GM19468 (cell line): ENCODE data around the gene NXPH4.

ENCODE experiments used
- ATAC-seq: cut with Tn5 transposase; IDR thresholded peaks from one replicate; pipeline ENCODE4 v1.9.1; 2021; ENCODE audit warnings: mild to moderate bottlenecking, moderate library complexity, moderate number of reproducible peaks; ENCODE audit not compliant: unreplicated experiment; ENCODE audit errors: extremely low read depth

Gene NXPH4

GRCh38 chr12:57229634-57230380 is 13.2 kb downstream of the NXPH4 start, which contains the start of gene SHMT2:
Gene SHMT2 (plus strand): TSS chr12:57229711. CDS start chr12:57229779, 68 bp downstream.
- peak; percentile 39 for ATAC-seq

- ATAC-seq: no peak
These were observed 14.0 kb downstream of the NXPH4 start for GRCh38 chr12:57230381-57231155.

GRCh38 chr12:57231276-57232021 is 14.9 kb downstream of the NXPH4 start:
- ATAC-seq: no peak

- no peak for ATAC-seq
These were observed 15.7 kb downstream of the NXPH4 start for GRCh38 chr12:57232156-57232756.

GRCh38 chr12:57233357-57234232 is 17.0 kb downstream of the NXPH4 start:
- no peak for ATAC-seq

GRCh38 chr12:57234233-57234570 is 17.6 kb downstream of the NXPH4 start:
- ATAC-seq: no peak

GRCh38 chr12:57234571-57235016 is 18.0 kb downstream of the NXPH4 start:
- no peak for ATAC-seq

- ATAC-seq: no peak
These were observed 18.6 kb downstream of the NXPH4 start for GRCh38 chr12:57235017-57235727.

- no peak for ATAC-seq
These were observed 19.1 kb downstream of the NXPH4 start for GRCh38 chr12:57235728-57236131.

GRCh38 chr12:57236201-57236924 is 19.8 kb downstream of the NXPH4 start:
- no peak for ATAC-seq

- no peak for ATAC-seq
These were observed 20.5 kb downstream of the NXPH4 start for GRCh38 chr12:57236925-57237595.

GRCh38 chr12:57237596-57237931 is 21.0 kb downstream of the NXPH4 start:
- no peak for ATAC-seq

- no peak for ATAC-seq
These were observed 21.6 kb downstream of the NXPH4 start for GRCh38 chr12:57237932-57238853.

- ATAC-seq: peak; percentile 29
These were observed 22.4 kb downstream of the NXPH4 start for GRCh38 chr12:57238854-57239554.

GRCh38 chr12:57239587-57240065 is 23.0 kb downstream of the NXPH4 start:
- no peak for ATAC-seq
